ENCODE data around the gene IER2. TPM values are rescaled to one million over a fixed set of nuclear protein-coding genes. Genes with fewer than 3 reads are reported as not detected.
A peak's percentile ranks its signal among the peaks of the same experiment; 100 is the strongest.

IER2 gene
- total and polyA plus RNA-seq, 2 of the 8 experiments (the other 6 are each of a cell fraction or from before 2014, with no cell fraction given) = 84.5 to 138 TPM

GRCh38 chr19:13150187-13150930 lies at the start of gene IER2, which contains the start of gene STX10 (continued):
- TF ChIP-seq CTCF (IDR thresholded peaks at IDR 0.05; ENCODE audit: control extremely low read depth in 1 of 3, insufficient read depth in 1 of 3, low read depth in 1 of 3, low read length in 3 of 3) (peak in 1 of 3 experiments; percentile 33; a peak in 2 of 4 replicates), BACH1 (IDR thresholded peaks at IDR 0.05; ENCODE audit: low read length) (no peak), RNF2 (IDR thresholded peaks at IDR 0.05; ENCODE audit: borderline replicate concordance, low read depth, low read length, missing control alignments, poor library complexity, severe bottlenecking) (no peak), JUN (IDR thresholded peaks at IDR 0.05; ENCODE audit: low read depth, low read length) (no peak), CBX8 (IDR thresholded peaks at IDR 0.05; ENCODE audit: borderline replicate concordance, low read depth, low read length) (no peak), HDAC2 (IDR thresholded peaks at IDR 0.05; ENCODE audit: borderline replicate concordance in 1 of 2, low read depth in 2 of 2, low read length in 2 of 2) (no peak), POLR2A (IDR thresholded peaks at IDR 0.05; ENCODE audit: control extremely low read depth in 1 of 2, low read depth in 2 of 2, low read length in 2 of 2) (no peak; a peak in 1 of 3 replicates), KDM4A (IDR thresholded peaks at IDR 0.05; ENCODE audit: low read depth, low read length, severe bottlenecking) (peak; percentile 21), ATF3 (IDR thresholded peaks at IDR 0.05; ENCODE audit: insufficient read depth, low read depth, low read length) (no peak), SIRT6 (IDR thresholded peaks at IDR 0.05; ENCODE audit: low read length) (no peak), SP2 (IDR thresholded peaks at IDR 0.05; ENCODE audit: low read length) (peak; percentile 56; the same call in 1 of the 2 replicates), RBBP5 (IDR thresholded peaks at IDR 0.05; ENCODE audit: borderline replicate concordance, low read depth, low read length) (no peak), SP4 (IDR thresholded peaks at IDR 0.05; ENCODE audit: low read length) (peak; percentile 36; the same call in 1 of the 2 replicates), KDM5A (IDR thresholded peaks at IDR 0.05; ENCODE audit: low read length) (peak; percentile 63), SIX5 (IDR thresholded peaks at IDR 0.05; ENCODE audit: low read depth, low read length) (peak; percentile 49; the same call in 1 of the 2 replicates), FOSL1 (IDR thresholded peaks at IDR 0.05; ENCODE audit: insufficient read depth, low read depth, low read length) (no peak), SUZ12 (IDR thresholded peaks at IDR 0.05; ENCODE audit: low read length) (no peak), ATF2 (IDR thresholded peaks at IDR 0.05; ENCODE audit: low read length) (no peak), TBP (IDR thresholded peaks at IDR 0.05; ENCODE audit: low read depth, low read length) (peak; percentile 70; the same call in 1 of the 2 replicates)

Data from H1 (cell line).